Stimulated activated CD4-positive, alpha-beta T cell treated with anti-CD3 and anti-CD28 coated beads, Interleukin-2, amount 100 ng/mL, for 4 hours (primary cell): ENCODE results near the gene DNAH9.
"Not testable (repeated sequence)": the region's sequence is repeated elsewhere in the genome, so short reads cannot be mapped to it uniquely, and the experiment has no call there.

Source experiments
- DNase-seq: peaks from one replicate; pipeline ENCODE4 v3.0.0-alpha.2; 2020; ENCODE audit warnings: low read depth

Gene DNAH9

GRCh38 chr17:11916091-11916490 is 317.8 kb downstream of the DNAH9 start:
- DNase-seq: no peak

DNA sequence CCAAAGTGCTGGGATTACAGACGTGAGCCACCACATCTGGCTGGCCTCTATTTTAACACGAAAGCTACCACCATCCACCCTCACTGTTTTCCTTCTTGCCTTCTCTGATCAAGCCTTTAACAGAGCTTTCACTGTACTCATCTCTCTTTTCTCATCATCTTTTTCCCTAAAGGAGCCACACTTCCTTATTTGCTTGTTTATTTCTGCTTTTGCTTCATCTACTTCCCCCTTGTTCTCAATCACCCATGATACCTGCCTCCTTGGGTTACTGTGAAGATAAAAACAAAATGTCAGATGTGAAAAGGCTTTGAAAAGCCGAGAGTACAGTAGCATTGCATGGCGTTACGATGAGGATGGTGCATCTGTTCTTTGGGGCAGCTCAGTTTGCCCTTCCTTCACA is 319.1 kb downstream of the DNAH9 start:
- DNase-seq: no peak

DNA sequence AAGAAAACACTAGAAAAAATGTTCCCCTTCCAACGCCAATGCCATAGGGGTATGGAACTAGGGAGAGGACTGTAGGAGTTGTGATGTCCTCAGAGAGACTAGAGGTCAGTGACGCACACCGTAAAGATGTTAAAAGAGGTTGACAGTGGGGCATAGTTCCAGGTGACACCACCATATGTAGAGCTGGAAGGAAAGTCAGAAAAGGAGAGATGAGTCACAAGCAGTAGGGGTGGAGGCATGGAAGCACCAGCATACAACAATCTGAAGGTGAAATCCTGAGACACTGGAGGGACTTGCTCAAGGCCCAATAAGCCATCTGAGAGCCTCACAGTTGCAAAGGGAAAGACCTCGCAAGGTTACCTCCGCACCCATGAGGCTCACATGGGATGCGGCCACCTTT is 323.0 kb downstream of the DNAH9 start:
- no peak for DNase-seq

- DNase-seq: no peak
These were observed 324.4 kb downstream of the DNAH9 start for GRCh38 chr17:11922638-11923037.

DNA sequence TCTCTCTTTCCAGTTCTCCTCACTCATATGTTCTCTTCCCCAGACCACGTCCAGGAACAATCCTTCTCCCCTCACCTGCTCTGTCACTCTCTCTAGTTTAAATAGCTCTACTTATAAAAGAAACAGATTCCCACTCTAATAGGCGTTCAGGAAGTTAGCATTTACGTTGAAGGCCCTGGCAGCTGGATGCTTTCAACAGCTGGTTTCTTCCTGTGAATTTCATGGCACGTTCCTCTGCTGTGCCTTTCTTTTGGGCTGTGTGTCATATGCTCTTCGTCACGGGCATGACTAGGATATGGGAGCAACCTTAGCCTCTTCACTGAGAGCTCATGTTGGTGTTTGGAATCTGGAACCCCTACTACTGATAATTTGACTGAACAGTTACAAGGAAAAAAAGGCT is 325.8 kb downstream of the DNAH9 start:
- DNase-seq: no peak

DNA sequence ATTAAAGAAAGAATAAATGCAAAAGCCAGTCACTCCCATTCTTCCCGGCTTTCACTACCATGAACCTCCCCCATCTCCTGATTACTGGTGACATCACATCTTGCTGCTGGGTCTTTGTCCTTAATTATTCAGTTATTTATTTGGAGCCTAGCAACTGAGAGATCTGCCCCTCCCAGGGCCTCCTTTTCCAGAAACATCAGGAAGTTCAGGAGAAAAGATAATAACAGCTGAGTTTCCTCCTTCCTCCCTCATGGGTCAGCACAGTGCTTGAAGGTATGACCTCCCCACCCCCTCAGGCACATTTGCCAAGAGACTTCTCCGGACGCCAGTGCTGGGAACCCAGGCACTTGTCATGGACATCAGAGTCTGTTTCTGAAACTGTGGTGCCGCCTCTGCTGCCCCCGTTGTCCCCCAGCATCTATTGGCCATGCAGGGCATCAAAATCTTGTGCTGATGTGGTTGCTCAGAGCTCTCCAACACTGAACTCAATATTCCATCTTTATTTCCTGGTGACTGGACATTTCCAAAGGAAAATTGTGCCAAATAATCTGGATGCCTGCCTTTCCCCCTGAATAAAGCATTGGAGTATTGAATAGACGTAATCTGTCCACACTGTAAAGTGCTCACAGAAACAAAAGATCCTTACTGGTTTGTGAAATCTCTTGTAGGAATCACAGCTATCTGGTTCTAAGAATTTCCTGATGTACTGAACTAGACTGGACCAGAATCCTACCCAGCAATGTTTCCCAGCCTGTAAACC is 327.2 kb downstream of the DNAH9 start:
- DNase-seq: no peak

GRCh38 chr17:11928436-11928835 is 330.2 kb downstream of the DNAH9 start:
- no peak for DNase-seq

- no peak for DNase-seq
These were observed 334.1 kb downstream of the DNAH9 start for GRCh38 chr17:11932337-11932898.

DNA sequence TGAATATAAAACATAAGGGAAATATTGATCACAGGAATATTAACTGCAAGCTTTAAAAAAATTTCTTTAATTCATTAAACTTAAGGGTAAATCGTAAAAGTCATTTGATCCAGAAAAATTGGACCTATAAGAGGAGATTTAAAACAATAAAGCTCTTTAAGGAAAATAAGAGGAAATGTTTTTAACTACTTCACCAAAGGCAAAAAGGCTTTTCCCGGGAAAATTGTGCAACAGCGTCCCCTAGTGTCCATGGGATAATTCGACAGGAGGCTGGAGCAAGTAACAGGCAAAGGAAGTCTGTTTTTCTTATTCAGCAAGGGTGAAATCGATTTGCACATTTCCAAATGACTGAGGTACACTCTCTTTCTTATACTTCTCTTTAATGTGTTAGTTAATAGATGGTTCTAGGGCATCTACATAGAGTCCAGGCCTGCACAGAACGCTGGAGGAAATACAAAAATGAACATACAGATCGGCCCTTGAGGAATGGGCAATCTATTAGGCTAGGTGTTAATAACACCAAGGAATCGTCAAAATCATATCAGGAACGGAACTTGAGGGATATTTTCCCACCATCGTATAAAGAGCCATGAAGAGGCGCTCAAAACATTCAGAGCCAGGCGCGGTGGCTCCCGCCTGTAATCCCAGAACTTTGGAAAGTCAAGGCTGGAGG is 337.6 kb downstream of the DNAH9 start:
- no peak for DNase-seq

DNA sequence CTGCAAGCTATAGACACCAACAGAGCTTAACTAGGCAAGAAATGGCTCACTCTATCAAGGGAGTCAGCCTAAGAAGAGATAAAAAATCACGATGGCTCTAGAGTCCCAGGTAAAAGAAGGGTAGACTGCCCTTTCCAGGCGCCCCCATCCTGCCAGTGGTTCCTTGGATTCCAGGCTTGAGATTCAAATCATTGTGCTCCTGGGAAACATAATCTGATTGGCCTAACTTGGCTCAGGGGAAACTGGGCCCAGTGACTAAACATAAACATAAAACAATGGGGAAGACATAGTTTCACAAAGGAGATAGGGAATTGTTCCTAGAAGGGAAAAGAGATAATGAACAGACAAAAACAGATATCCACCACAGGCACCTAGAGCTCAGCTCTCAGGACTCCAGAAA is 342.6 kb downstream of the DNAH9 start:
- no peak for DNase-seq

DNA sequence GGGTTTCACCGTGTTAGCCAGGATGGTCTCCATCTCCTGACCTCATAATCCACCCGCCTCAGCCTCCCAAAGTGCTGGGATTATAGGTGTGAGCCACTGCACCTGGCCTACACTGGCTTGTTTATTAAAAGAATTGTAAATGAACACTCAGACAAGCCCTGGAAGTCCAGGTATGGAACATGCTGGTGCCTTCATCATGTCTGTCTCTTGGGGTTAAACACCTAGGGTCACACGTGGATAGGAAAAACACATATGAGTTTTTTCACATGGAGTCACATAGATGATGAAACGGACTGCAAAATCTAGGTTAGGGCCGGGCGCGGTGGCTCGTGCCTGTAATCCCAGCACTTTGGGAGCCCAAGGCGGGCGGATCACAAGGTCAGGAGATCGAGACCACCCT is 344.8 kb downstream of the DNAH9 start:
- not testable (repeated sequence) for DNase-seq

DNA sequence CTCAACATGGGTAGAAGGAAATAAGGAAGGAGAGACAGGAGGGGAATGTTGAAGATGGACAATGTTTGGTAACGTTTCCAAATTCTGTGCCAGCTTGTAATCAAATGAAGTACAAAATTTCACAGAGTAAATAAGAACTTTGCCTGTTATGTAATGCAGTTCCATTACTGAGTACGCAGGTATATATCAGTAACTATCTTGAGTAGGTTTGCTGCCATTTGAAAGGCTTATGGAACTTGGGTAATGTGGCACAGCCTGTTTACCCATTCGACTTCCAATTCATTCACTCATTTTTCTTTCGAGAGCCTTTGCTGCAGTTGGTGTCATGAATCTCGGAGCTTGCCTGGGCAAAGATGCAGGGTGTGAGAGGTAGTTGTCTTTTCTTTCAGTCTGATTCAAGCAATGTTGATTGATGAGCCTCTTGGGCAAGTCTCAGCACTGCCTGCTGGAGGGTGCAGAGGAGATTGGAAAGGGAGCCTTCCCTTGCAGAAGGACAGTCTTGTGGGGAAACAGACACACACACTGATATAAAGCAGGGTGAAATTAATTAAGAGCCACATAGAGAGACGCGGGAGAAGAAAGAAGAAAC is 345.6 kb downstream of the DNAH9 start:
- DNase-seq: no peak

- no peak for DNase-seq
These were observed 346.3 kb downstream of the DNAH9 start for GRCh38 chr17:11944587-11944986.

DNA sequence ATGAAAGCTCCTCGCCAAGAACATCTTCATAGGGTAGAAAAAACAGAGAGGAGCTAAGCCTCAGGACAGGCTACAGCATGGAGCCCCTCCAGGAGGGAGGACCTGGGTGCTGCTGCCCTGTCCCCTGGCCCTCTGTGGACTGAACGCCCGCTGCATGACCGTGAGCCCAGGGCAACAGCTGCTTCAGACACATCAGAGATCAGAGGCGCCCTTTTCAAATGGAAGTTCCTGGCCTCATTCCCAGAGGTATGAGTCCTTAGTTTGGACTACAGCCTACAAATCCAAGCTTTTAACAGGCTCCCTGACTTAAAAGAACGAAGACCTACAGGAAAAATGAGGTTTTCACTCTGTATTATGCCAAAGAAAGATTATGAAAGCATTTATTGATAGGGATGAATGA is 350.5 kb downstream of the DNAH9 start:
- DNase-seq: no peak

DNA sequence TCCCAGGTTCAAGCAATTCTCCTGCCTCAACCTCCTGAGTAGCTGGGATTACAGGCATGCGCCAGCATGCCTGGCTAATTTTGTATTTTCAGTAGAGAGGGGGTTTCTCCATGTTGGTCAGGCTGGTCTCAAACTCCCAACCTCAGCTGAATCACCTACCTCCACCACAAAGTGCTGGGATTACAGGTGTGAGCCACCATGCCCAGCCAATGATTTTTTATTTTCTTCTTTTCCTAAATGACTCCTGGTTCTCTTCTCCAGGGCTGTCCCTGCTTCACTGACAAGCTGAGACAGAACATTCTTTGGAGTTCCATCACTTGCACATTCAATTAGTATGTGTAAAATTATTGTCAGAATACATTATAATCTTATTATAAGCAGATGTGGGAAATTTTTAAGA is 351.3 kb downstream of the DNAH9 start:
- DNase-seq: not testable (repeated sequence)

DNA sequence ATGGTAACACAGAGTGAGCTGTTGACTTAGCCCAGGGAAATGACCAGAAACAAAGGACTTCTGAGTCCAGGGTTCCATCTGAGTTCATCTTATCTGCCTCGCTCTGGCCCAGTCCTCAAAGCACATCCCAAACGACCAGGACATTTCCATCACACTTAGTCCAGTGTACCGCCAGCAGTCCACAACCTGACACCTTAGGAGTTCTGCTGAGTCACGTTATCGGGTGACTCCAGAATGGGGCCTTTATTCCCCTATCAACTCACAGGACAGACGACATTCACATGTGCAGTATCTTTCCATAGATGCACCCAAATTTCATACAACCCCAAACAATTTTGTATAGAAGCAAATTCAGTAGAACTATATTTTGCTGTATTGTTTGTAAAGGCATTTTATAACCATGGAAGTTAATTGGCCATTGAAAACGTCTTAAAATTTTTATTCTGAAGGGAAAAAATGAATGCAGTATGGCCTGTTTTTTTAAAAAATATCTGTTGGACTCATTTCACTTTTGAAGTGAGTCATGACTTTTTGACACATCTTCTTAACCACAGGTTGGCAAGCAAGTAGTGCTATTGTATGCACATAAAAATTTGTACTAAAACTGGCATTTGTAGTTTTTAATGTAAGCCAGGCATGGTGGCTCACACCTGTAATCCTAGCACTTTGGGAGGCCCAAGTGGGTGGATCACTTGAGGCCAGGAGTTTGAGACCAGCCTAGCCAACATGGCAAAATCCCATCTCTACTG is 352.7 kb downstream of the DNAH9 start:
- DNase-seq: no peak

DNA sequence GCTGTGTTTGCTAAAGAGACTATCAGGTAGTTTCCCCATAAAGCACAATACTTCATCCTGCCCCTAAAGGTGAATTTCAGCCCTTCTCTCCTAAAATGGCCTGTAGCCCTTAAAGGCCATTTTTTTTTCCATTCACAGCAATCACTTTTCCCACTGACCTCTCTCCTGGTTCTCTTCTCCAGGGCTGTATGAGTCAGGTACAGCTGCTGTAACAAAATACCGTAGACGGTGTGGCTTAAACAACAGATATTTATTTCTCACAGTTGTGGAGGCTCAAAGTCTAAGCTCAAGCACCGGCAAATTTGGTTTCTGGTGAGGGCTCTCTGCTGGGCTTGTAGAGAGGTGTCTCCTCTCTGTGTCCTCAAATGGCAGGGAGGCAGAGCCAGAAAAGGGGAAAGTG is 354.3 kb downstream of the DNAH9 start:
- no peak for DNase-seq

DNA sequence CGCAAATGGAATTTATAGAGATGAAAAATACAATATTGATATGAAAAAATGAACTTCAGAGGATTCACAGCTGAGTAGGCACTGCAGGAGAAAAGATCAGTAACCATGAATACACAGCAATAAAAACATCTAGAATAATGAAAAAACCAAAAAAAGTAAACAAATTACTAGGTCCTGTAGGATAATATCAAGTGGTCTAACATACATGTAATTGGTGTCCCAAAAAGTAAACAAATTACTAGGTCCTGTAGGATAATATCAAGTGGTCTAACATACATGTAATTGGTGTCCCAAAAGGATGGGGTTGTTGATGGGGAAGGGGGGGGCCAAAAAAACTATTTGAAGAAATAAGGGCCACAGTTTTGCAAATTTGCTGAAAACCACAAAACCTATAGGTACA is 355.7 kb downstream of the DNAH9 start:
- no peak for DNase-seq

- no peak for DNase-seq
These were observed 356.7 kb downstream of the DNAH9 start for GRCh38 chr17:11954936-11955335.

GRCh38 chr17:11969565-11969964 is 371.3 kb downstream of the DNAH9 start:
- no peak for DNase-seq

DNA sequence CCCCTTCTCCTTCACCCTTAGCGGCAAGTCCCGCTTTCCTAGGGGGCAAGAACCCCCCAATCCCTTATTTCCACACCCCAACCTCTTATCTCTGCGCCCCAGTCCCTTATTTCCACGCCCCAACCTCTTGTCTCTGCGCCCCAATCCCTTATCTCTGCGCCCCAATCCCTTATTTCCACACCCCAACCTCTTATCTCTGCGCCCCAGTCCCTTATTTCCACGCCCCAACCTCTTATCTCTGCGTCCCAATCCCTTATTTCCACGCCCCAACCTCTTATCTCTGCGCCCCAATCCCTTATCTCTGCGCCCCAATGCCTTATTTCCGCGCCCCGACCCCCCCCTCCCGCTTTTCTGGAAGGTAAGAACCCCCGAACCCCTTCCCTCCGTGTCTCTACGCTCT is 374.5 kb downstream of the DNAH9 start:
- DNase-seq: not testable (repeated sequence)

DNA sequence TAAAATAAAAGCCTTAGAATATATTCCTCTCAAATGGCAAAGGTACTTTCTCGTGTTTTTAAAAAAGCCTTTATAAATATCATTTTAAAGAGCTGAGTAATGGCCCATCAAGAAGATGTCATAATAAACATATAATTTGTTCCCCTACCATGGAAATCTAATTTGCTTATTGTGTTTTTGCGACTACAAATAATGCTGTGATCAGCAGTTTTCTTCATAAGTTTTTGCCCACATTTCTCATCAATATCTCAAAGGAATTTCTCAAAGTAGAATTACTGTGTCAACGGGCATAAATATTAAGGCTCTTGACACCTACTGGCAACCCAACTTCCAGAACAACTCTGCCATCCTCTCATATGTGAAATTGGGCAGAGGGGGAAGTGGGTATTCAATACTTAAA is 381.5 kb downstream of the DNAH9 start:
- DNase-seq: no peak
